Endothelial cell of umbilical vein (primary cell): ENCODE data around the gene USP7. TPM values are rescaled to one million over a fixed set of nuclear protein-coding genes. Genes with fewer than 3 reads are reported as not detected.

Experiments used
- BruUV-seq: library from RNA; stranded (reverse); fragments of 400-500 nt; replicated peaks from 2 replicates; lab custom pipeline; 2021; lab: Mats Ljungman, UMichigan
- CTCF ChIA-PET: fragments of 300-600, 350-600 bp; sonication (Branson Sonifier 250); formaldehyde crosslinking; loops from one replicate; lab custom pipeline; 2021; ENCODE audit warnings: antibody characterized with exemption, inconsistent platforms; lab: Charles Lee
- POLR2A ChIA-PET: fragments of 300-600, 350-600 bp; sonication (Branson Sonifier 250); formaldehyde crosslinking; loops from one replicate; lab custom pipeline; 2021; ENCODE audit warnings: antibody characterized with exemption, inconsistent platforms; lab: Charles Lee
- DNase-seq: peaks from one replicate; pipeline ENCODE4 v3.0.0-alpha.2; 2011; ENCODE audit warnings: low read depth, low spot score
- FAIRE-seq: peaks from 2 replicates; lab custom pipeline; 2011; peaks lifted over from hg19 to GRCh38; lab: Jason Lieb, UNC
- H2AFZ ChIP-seq: 2 replicates; pipeline ENCODE4 v1.6.0; 2012; ENCODE audit warnings: low read depth, low read length, control low read depth, inconsistent platforms
- H3K27ac ChIP-seq: 2 replicates; pipeline ENCODE4 v1.5.1; 2011; ENCODE audit warnings: low read depth, mild to moderate bottlenecking, control low read depth, low read length, moderate library complexity; ENCODE audit not compliant: insufficient read depth
- H3K27me3 ChIP-seq, 2 experiments: 2 replicates each; pipeline versions ENCODE4 v1.6.0 to v1.6.1; 2011; ENCODE audit warnings: low read length in 2 of 2, mixed read lengths in 1 of 2; ENCODE audit not compliant: control insufficient read depth in 2 of 2, insufficient read depth in 2 of 2
- H3K36me3 ChIP-seq, 2 experiments: 2 replicates in 1 of 2; 3 replicates in 1 of 2; pipeline ENCODE4 v1.5.1; 2011; ENCODE audit warnings: low read length in 2 of 2, mild to moderate bottlenecking in 1 of 2, moderate library complexity in 1 of 2; ENCODE audit not compliant: control insufficient read depth in 2 of 2, insufficient read depth in 2 of 2; ENCODE audit errors: extremely low read depth in 1 of 2
- H3K4me1 ChIP-seq: 3 replicates; pipeline ENCODE4 v1.5.1; 2011; ENCODE audit warnings: mild to moderate bottlenecking, low read length; ENCODE audit not compliant: control insufficient read depth, insufficient read depth; ENCODE audit errors: extremely low read depth
- H3K4me2 ChIP-seq: 2 replicates; pipeline ENCODE4 v1.6.1; 2011; ENCODE audit warnings: low read length, control low read depth, mixed read lengths; ENCODE audit not compliant: insufficient read depth
- H3K4me3 ChIP-seq, 3 experiments: fragments of 200-600 bp in 1 of 3; sonication (generic), shearing (Covaris generic) in 1 of 3; replicated peaks in 1 of 3; 2 replicates each; pipeline ENCODE4 v1.5.1; 2011 to 2016; ENCODE audit warnings: control low read depth in 3 of 3, low read length in 3 of 3, mild to moderate bottlenecking in 2 of 3, inconsistent platforms in 1 of 3, low read depth in 1 of 3, moderate library complexity in 1 of 3; ENCODE audit not compliant: insufficient read depth in 1 of 3
- H3K79me2 ChIP-seq: 2 replicates; pipeline ENCODE4 v1.6.0; 2012; ENCODE audit warnings: low read length, inconsistent platforms; ENCODE audit not compliant: control insufficient read depth, insufficient read depth
- H3K9ac ChIP-seq: replicated peaks from 2 replicates; pipeline ENCODE3; 2011; ENCODE audit warnings: low read length, control low read depth; ENCODE audit not compliant: insufficient read depth; ENCODE audit errors: extremely low read depth
- H3K9me1 ChIP-seq: replicated peaks from 3 replicates; pipeline ENCODE4 v1.6.0; 2011; ENCODE audit warnings: mild to moderate bottlenecking, low read length; ENCODE audit not compliant: control insufficient read depth, insufficient read depth; ENCODE audit errors: extremely low read depth
- H3K9me3 ChIP-seq: replicated peaks from 2 replicates; pipeline ENCODE4 v1.5.1; 2012; ENCODE audit warnings: low read length, inconsistent platforms; ENCODE audit not compliant: control insufficient read depth, insufficient read depth
- H4K20me1 ChIP-seq: replicated peaks from 2 replicates; pipeline ENCODE3; 2011; ENCODE audit warnings: mild to moderate bottlenecking, low read length; ENCODE audit not compliant: control insufficient read depth, insufficient read depth; ENCODE audit errors: extremely low read depth
- EZH2 ChIP-seq: IDR thresholded peaks from 2 replicates; pipeline ENCODE4 v1.6.1; 2012; ENCODE audit warnings: borderline replicate concordance, low read depth, mild to moderate bottlenecking, moderate library complexity, low read length, inconsistent platforms; ENCODE audit not compliant: severe bottlenecking
- FOS ChIP-seq: IDR thresholded peaks from 2 replicates; pipeline ENCODE4 v1.6.1; 2011; ENCODE audit warnings: mild to moderate bottlenecking, low read length, moderate library complexity, borderline replicate concordance; ENCODE audit not compliant: insufficient read depth
- GATA2 ChIP-seq: IDR thresholded peaks from 2 replicates; pipeline ENCODE4 v1.7.0; 2011; ENCODE audit warnings: low read depth, mild to moderate bottlenecking, moderate library complexity, mixed read lengths, low read length; ENCODE audit not compliant: insufficient read length, insufficient read depth
- JUN ChIP-seq: IDR thresholded peaks from 2 replicates; pipeline ENCODE4 v1.6.1; 2011; ENCODE audit warnings: borderline replicate concordance, low read depth; ENCODE audit not compliant: insufficient read length, insufficient read depth
- MYC ChIP-seq: IDR thresholded peaks from one replicate; pipeline ENCODE4 v1.6.1; 2011; ENCODE audit warnings: mild to moderate bottlenecking, low read depth, low read length
- POLR2A ChIP-seq: IDR thresholded peaks from 2 replicates; pipeline ENCODE4 v1.6.1; 2012; ENCODE audit warnings: low read depth, mild to moderate bottlenecking, control low read depth, low read length
- POLR2AphosphoS5 ChIP-seq: IDR thresholded peaks from 2 replicates; pipeline ENCODE4 v1.6.1; 2012; ENCODE audit warnings: low read depth, mild to moderate bottlenecking, control low read depth, low read length, moderate library complexity; ENCODE audit not compliant: insufficient read depth
- dilution Hi-C: fragments of 300-500 bp; cut with MboI; formaldehyde crosslinking; loops from one replicate; pipeline ENCODE4 v1.15.0; 2019; ENCODE audit warnings: low sequenced_read_pairs; ENCODE audit not compliant: extremely low pct_ligation_motif_present
- intact Hi-C: fragments of 100-400 bp; cut with micrococcal nuclease; formaldehyde crosslinking; loops from one replicate; pipeline ENCODE4 v1.10.0; 2022
- polyA plus RNA-seq, 4 experiments: library from polyadenylated mRNA; depleted of rRNA in 3 of 4; stranded (reverse) in 3 of 4; unstranded in 1 of 4; fragments of >200 nt; gene quantifications; 2 replicates each; pipeline versions ENCODE4 v1.2.1 to v1.2.3, GENCODE V29; 2011 to 2012; ENCODE audit warnings: missing spikeins in 1 of 4
- total RNA-seq: library from RNA; stranded (reverse); gene quantifications from 2 replicates; pipeline ENCODE4 v1.2.3, GENCODE V29; 2021
- TF ChIP-seq, protein P1 (sequence below), 2 donors: IDR thresholded peaks; 1 replicate in 1 of 2; 2 replicates in 1 of 2; pipeline ENCODE4 v1.5.1; 2011; ENCODE audit warnings: low read length in 2 of 2, mild to moderate bottlenecking in 2 of 2, moderate library complexity in 2 of 2, control low read depth in 1 of 2, inconsistent platforms in 1 of 2, low read depth in 1 of 2; ENCODE audit not compliant: insufficient read depth in 1 of 2; ENCODE audit errors: extremely low read depth in 1 of 2
- TF ChIP-seq, protein P2 (sequence below): IDR thresholded peaks from 2 replicates; pipeline ENCODE4 v1.6.1; 2011; ENCODE audit not compliant: insufficient read depth, insufficient read length

Gene USP7
- total and polyA plus RNA-seq, 2 donors (not counting 3 experiments of a cell fraction or from before 2014, with no cell fraction given): 17.7 to 130 TPM

DNA sequence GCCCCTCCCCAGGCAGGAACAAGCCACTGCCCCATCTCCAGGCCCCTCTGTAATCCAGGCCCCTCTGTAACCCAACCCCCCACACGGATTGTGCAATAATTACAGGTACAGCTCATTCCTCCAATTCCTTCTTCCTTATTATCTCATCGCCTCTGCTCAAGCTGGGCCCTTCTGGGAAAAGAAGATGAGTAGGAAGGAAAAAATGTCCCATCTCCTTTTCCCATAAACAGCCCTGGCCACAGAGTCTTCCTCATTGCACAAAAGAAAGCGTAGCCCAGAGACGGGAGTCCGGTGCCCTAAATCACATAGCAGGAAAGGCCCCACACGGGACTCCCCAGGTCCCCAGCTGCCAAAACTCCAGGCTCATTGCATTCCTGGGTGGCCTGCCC is 85.2 kb downstream of the USP7 start:
- Histone ChIP-seq H3K27ac (no peak overlapping the region), H3K9me1 (no peaks in the 10 kb centered on the region), H3K9me3 (no peaks in the 10 kb centered on the region), H3K79me2 (no peaks in the 10 kb centered on the region), H3K27me3 (peaks cover 0 to 2% of the 10 kb centered on the region in 2 experiments), H3K9ac (no peak overlapping the region), H3K4me2 (no peak overlapping the region), H3K4me1 (no peaks in the 10 kb centered on the region), H3K36me3 (no peaks in the 10 kb centered on the region), H4K20me1 (no peaks in the 10 kb centered on the region), H2AFZ (no peak overlapping the region), H3K4me3 (no peak overlapping the region)
- BruUV-seq: no TSS peak
- FAIRE-seq (no peak), DNase-seq (no peak)
- TF ChIP-seq MYC: no peak
- no peak for TF ChIP-seq POLR2AphosphoS5
- no peak for TF ChIP-seq POLR2A
- no peak for TF ChIP-seq JUN
- TF ChIP-seq, protein P1, sequence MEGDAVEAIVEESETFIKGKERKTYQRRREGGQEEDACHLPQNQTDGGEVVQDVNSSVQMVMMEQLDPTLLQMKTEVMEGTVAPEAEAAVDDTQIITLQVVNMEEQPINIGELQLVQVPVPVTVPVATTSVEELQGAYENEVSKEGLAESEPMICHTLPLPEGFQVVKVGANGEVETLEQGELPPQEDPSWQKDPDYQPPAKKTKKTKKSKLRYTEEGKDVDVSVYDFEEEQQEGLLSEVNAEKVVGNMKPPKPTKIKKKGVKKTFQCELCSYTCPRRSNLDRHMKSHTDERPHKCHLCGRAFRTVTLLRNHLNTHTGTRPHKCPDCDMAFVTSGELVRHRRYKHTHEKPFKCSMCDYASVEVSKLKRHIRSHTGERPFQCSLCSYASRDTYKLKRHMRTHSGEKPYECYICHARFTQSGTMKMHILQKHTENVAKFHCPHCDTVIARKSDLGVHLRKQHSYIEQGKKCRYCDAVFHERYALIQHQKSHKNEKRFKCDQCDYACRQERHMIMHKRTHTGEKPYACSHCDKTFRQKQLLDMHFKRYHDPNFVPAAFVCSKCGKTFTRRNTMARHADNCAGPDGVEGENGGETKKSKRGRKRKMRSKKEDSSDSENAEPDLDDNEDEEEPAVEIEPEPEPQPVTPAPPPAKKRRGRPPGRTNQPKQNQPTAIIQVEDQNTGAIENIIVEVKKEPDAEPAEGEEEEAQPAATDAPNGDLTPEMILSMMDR (IDR thresholded peaks at IDR 0.05; ENCODE audit: extremely low read depth in 1 of 2, insufficient read depth in 1 of 2, low read depth in 1 of 2, low read length in 2 of 2): no peak
- no peak for TF ChIP-seq EZH2
- TF ChIP-seq, protein P2, sequence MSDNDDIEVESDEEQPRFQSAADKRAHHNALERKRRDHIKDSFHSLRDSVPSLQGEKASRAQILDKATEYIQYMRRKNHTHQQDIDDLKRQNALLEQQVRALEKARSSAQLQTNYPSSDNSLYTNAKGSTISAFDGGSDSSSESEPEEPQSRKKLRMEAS: no peak
- no peak for TF ChIP-seq FOS
- TF ChIP-seq GATA2: no peak
- ChIA-PET CTCF (interaction anchor here (3.5 to 6.8 kb wide), 3 partner anchors 9 to 256 kb away, joined by 23 to 92 read pairs (median 67); partner anchors contain the start of gene CARHSP1), POLR2A (interaction anchor here (0.8 kb wide), 1 partner anchor 10 kb away, joined by 3 read pairs; the partner anchor contains the start of gene CARHSP1)
- intact Hi-C loops: no loop called here
- dilution Hi-C loops: no loop called here
